ENCODE measurements around the gene INKA2.

INKA2 gene

GRCh38 chr1:111750856-111751255 is 11.7 kb upstream of the INKA2 start:
- no peaks in the 10 kb centered on the region for H3K36me3 ChIP-seq (replicated peaks; ENCODE audit: insufficient read depth, low read length)
- H3K9me3 ChIP-seq (replicated peaks; ENCODE audit: insufficient read depth, low read length), result no peaks in the 10 kb centered on the region
- H3K27me3 ChIP-seq (replicated peaks; ENCODE audit: insufficient read depth, low read length), result no peaks in the 10 kb centered on the region
- H3K4me3 ChIP-seq (ENCODE audit: low read length), result no peak overlapping the region
- H3K9ac ChIP-seq (ENCODE audit: low read length), result no peak overlapping the region
- no peaks in the 10 kb centered on the region for H3F3A ChIP-seq (ENCODE audit: insufficient read depth, low read length)
- H3K9me2 ChIP-seq (replicated peaks; ENCODE audit: insufficient read depth, low read length), result no peaks in the 10 kb centered on the region
- DNase-seq, result no peak
- H3K79me2 ChIP-seq (ENCODE audit: low read length), result peaks cover under 1% of the 10 kb centered on the region; the same call in 1 of the 2 replicates
- no peaks in the 10 kb centered on the region for H4K20me1 ChIP-seq (ENCODE audit: insufficient read depth, low read length)
- no peak overlapping the region for H2AFZ ChIP-seq (ENCODE audit: low read length)
- H3K4me2 ChIP-seq (ENCODE audit: low read depth, low read length), result no peak overlapping the region
- TF ChIP-seq EZH2 (optimal IDR thresholded peaks at IDR 0.05; ENCODE audit: low read depth, low read length) (no peak), EZH2phosphoT487 (IDR thresholded peaks at IDR 0.05; ENCODE audit: low read length) (no peak), CTCF (IDR thresholded peaks at IDR 0.05; ENCODE audit: low read length) (no peak)
- H3K27ac ChIP-seq (ENCODE audit: low read length), result no peak overlapping the region
- peaks cover 8% of the 10 kb centered on the region; the same call in 1 of the 2 replicates for H3K4me1 ChIP-seq (ENCODE audit: low read length)

GRCh38 chr1:111749628-111750027 is 10.4 kb upstream of the INKA2 start:
- H3K4me3 ChIP-seq (ENCODE audit: low read length), result no peak overlapping the region
- H3K79me2 ChIP-seq (ENCODE audit: low read length), result no peaks in the 10 kb centered on the region
- H3K9ac ChIP-seq (ENCODE audit: low read length), result no peak overlapping the region
- H2AFZ ChIP-seq (ENCODE audit: low read length), result no peak overlapping the region
- H3K4me1 ChIP-seq (ENCODE audit: low read length), result peaks cover 8% of the 10 kb centered on the region; the same call in 1 of the 2 replicates
- no peaks in the 10 kb centered on the region for H4K20me1 ChIP-seq (ENCODE audit: insufficient read depth, low read length)
- no peaks in the 10 kb centered on the region for H3F3A ChIP-seq (ENCODE audit: insufficient read depth, low read length)
- no peak overlapping the region for H3K4me2 ChIP-seq (ENCODE audit: low read depth, low read length)
- H3K36me3 ChIP-seq (replicated peaks; ENCODE audit: insufficient read depth, low read length), result no peaks in the 10 kb centered on the region
- no peak for DNase-seq
- no peaks in the 10 kb centered on the region for H3K27me3 ChIP-seq (replicated peaks; ENCODE audit: insufficient read depth, low read length)
- H3K9me3 ChIP-seq (replicated peaks; ENCODE audit: insufficient read depth, low read length), result no peaks in the 10 kb centered on the region
- TF ChIP-seq CTCF (IDR thresholded peaks at IDR 0.05; ENCODE audit: low read length), result no peak
- no peak for TF ChIP-seq EZH2 (optimal IDR thresholded peaks at IDR 0.05; ENCODE audit: low read depth, low read length)
- no peak for TF ChIP-seq EZH2phosphoT487 (IDR thresholded peaks at IDR 0.05; ENCODE audit: low read length)
- no peaks in the 10 kb centered on the region for H3K9me2 ChIP-seq (replicated peaks; ENCODE audit: insufficient read depth, low read length)
- H3K27ac ChIP-seq (ENCODE audit: low read length), result no peak overlapping the region

GRCh38 chr1:111747947-111748346 is 8.8 kb upstream of the INKA2 start:
- H4K20me1 ChIP-seq (ENCODE audit: insufficient read depth, low read length), result no peaks in the 10 kb centered on the region
- H3K36me3 ChIP-seq (replicated peaks; ENCODE audit: insufficient read depth, low read length), result no peaks in the 10 kb centered on the region
- H3K4me1 ChIP-seq (ENCODE audit: low read length), result peaks cover 8% of the 10 kb centered on the region; the same call in 1 of the 2 replicates
- H3K9ac ChIP-seq (ENCODE audit: low read length), result no peak overlapping the region
- H3K79me2 ChIP-seq (ENCODE audit: low read length), result no peaks in the 10 kb centered on the region
- no peak overlapping the region for H3K4me2 ChIP-seq (ENCODE audit: low read depth, low read length)
- no peak for TF ChIP-seq EZH2 (optimal IDR thresholded peaks at IDR 0.05; ENCODE audit: low read depth, low read length)
- no peak for TF ChIP-seq EZH2phosphoT487 (IDR thresholded peaks at IDR 0.05; ENCODE audit: low read length)
- TF ChIP-seq CTCF (IDR thresholded peaks at IDR 0.05; ENCODE audit: low read length), result no peak
- H3F3A ChIP-seq (ENCODE audit: insufficient read depth, low read length), result no peaks in the 10 kb centered on the region
- no peak overlapping the region for H3K4me3 ChIP-seq (ENCODE audit: low read length)
- no peak overlapping the region for H3K27ac ChIP-seq (ENCODE audit: low read length)
- no peak for DNase-seq
- no peaks in the 10 kb centered on the region for H3K9me3 ChIP-seq (replicated peaks; ENCODE audit: insufficient read depth, low read length)
- no peak overlapping the region for H2AFZ ChIP-seq (ENCODE audit: low read length)
- H3K27me3 ChIP-seq (replicated peaks; ENCODE audit: insufficient read depth, low read length), result no peaks in the 10 kb centered on the region
- H3K9me2 ChIP-seq (replicated peaks; ENCODE audit: insufficient read depth, low read length), result no peaks in the 10 kb centered on the region

Data from MM.1S (cell line).